NT2/D1 (cell line): ENCODE data around the gene PLCG1.

Source experiments
- YY1 ChIP-seq: IDR thresholded peaks from 2 replicates; pipeline ENCODE4 v1.6.1; 2011; ENCODE audit not compliant: insufficient read length, insufficient read depth
- ZNF274 ChIP-seq: IDR thresholded peaks from 2 replicates; pipeline ENCODE4 v1.6.1; 2011; ENCODE audit warnings: mild to moderate bottlenecking, low read depth, low read length

DNA sequence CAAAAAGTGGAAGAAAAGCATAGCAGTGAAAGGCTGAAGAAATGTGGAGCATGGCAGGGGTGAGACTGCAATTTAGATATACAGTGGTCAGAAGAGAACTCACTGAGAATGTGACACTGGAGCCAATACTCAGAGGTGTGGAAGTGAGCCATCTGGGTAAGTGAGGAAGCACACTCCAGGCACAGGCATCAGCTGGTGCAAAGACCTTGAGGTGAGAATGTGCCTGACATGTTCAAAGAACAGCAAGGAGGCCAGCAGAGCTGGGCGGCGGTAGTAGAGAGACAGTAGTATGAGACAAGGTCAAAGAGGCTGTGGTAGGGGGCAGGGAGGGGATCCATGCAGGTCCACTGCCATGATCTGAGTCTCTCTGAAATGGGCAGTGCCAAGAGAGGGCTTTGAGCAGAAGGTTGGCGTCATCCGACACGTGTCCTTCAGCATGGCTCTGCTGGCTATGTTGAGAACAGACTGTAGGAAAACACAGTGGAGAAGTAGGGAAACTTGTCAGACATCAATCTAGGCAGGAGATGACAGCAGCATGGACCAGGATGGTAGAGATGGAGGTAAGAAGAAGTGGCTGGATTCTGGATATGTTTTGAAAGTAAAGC is 84.4 kb downstream of the PLCG1 start:
- TF ChIP-seq ZNF274 (no peak), YY1 (no peak)
